ENCODE results near the gene SAMD4B. TPM values are rescaled to one million over a fixed set of nuclear protein-coding genes. Genes with fewer than 3 reads are reported as not detected.

Gene SAMD4B
- total and polyA plus RNA-seq, 2 of the 8 experiments (the other 6 are each of a cell fraction or from before 2014, with no cell fraction given), result 137 to 158 TPM

DNA sequence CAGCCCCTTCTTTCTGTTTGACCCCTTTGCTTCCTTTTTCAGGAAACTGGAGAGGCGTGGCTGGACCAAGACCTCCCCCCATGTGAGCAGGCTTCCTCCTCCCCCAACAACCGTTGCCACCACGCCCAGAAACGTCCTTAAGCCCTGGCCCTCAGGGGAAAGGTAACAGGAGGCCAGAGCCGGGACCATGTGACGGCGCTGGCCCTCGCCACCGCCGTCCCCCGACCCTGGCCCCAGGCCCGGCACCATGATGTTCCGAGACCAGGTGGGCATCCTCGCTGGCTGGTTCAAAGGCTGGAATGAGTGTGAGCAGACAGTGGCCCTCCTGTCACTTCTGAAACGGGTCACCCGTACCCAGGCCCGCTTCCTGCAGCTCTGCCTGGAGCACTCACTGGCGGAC, 14.4 kb downstream of the SAMD4B start (continued):
- TF ChIP-seq HDAC6 (IDR thresholded peaks at IDR 0.05; ENCODE audit: low read depth, low read length), result no peak
- TF ChIP-seq SP1 (IDR thresholded peaks at IDR 0.05; ENCODE audit: low read depth, low read length), result no peak

All from H1 (cell line).